Thyroid gland (tissue), 4 donors: ENCODE results near the gene RASSF7. TPM values are rescaled to one million over a fixed set of nuclear protein-coding genes. Genes with fewer than 3 reads are reported as not detected.

Source experiments
- DNase-seq, 2 donors: peaks; one replicate each; pipeline ENCODE4 v3.0.0-alpha.2; 2019
- H3K27ac ChIP-seq, 3 donors: fragments of 200-600 bp; sonication (generic); 1 replicate in 2 of 3; 2 replicates in 1 of 3; pipeline ENCODE4 v1.5.1; 2016 to 2019; ENCODE audit warnings: mild to moderate bottlenecking in 1 of 3, moderate library complexity in 1 of 3
- H3K27me3 ChIP-seq: fragments of 200-600 bp; sonication (generic); one replicate; pipeline ENCODE4 v1.5.1; 2019
- H3K36me3 ChIP-seq, 2 donors: fragments of 200-600 bp; sonication (generic); one replicate each; pipeline ENCODE4 v1.5.1; 2016 to 2019
- H3K4me1 ChIP-seq, 2 donors: fragments of 200-600 bp; sonication (generic); one replicate each; pipeline ENCODE4 v1.5.1; 2017 to 2019
- H3K4me3 ChIP-seq, 3 donors: fragments of 200-600 bp; sonication (generic); replicated peaks in 1 of 3; 1 replicate in 2 of 3; 2 replicates in 1 of 3; pipeline ENCODE4 v1.5.1; 2016; ENCODE audit warnings: mild to moderate bottlenecking in 1 of 3
- H3K9me3 ChIP-seq: fragments of 200-600 bp; sonication (generic); one replicate; pipeline ENCODE4 v1.5.1; 2017
- CTCF ChIP-seq, 6 experiments: fragments of 200-600 bp in 3 of 6; fragments of 450-650 bp in 3 of 6; sonication (generic) in 3 of 6; IDR thresholded peaks; one replicate each; pipeline ENCODE4 v1.5.1; 2016 to 2019; ENCODE audit warnings: antibody characterized with exemption in 6 of 6, mild to moderate bottlenecking in 2 of 6, inconsistent platforms in 1 of 6, moderate library complexity in 1 of 6
- POLR2A ChIP-seq, 2 donors: fragments of 450-650 bp; IDR thresholded peaks; one replicate each; pipeline ENCODE4 v1.6.1; 2017; ENCODE audit warnings: antibody characterized with exemption in 2 of 2, mild to moderate bottlenecking in 2 of 2, moderate library complexity in 1 of 2
- WGBS, 2 donors: methylation state at CpG; one replicate each; pipeline ENCODE4 v1.1.5; 2017; 5-methylcytosine and 5-hydroxymethylcytosine counted together
- intact Hi-C: fragments of 100-400 bp; cut with DNase I; formaldehyde crosslinking; loops from one replicate; pipeline ENCODE4 v1.15.1; 2023
- microRNA counts, 2 donors: library from miRNA; unstranded; fragments of <30 nt; microRNA quantifications; one replicate each; lab custom pipeline; 2016 to 2017
- microRNA-seq: library from miRNA; unstranded; fragments of <30 nt; microRNA quantifications from one replicate; pipeline ENCODE4, GENCODE V29; 2016
- small RNA-seq: library from RNA; depleted of rRNA; stranded (forward); fragments of <200 nt; gene quantifications from one replicate; pipeline ENCODE3, GENCODE V24; 2016
- total RNA-seq, 4 donors: library from RNA; depleted of rRNA; stranded (reverse); fragments of >200 nt; gene quantifications; one replicate each; pipeline ENCODE4 v1.2.3, GENCODE V29; 2016

RASSF7 gene
- total RNA-seq, 4 donors from 2014 or later = 18.6 to 60.0 (median 24.8) TPM

GRCh38 chr11:613369-613968 is 52.7 kb downstream of the RASSF7 start:
- no peak overlapping the region for H3K4me3 ChIP-seq
- H3K27me3 ChIP-seq = no peaks in the 10 kb centered on the region
- 60 to 79% methylated on average over 12 to 25 of the region's 36 CpGs for WGBS, 2 donors
- peak overlapping the region in 2 of 3 donors; percentile 73 to 94 for H3K27ac ChIP-seq
- no peaks in the 10 kb centered on the region for H3K9me3 ChIP-seq
- peak; percentile 52 to 68 for DNase-seq
- TF ChIP-seq CTCF (IDR thresholded peaks at IDR 0.05) (no peak), POLR2A (IDR thresholded peaks at IDR 0.05) (no peak)
- H3K4me1 ChIP-seq = peaks cover 22 to 27% of the 10 kb centered on the region in 2 donors
- intact Hi-C loops = loop anchor here (5.0 kb wide), 1 partner anchor 51 kb away; the partner anchor contains the start of genes LMNTD2 and RASSF7
- H3K36me3 ChIP-seq = peaks cover 41 to 50% of the 10 kb centered on the region in 2 donors

MicroRNAs within 50 kb of the gene (microRNA counts, 767-probe panel; counts per million panel counts)
- 0 counts per million in 2 donors for microRNA hsa-miR-210 (lab: Ali Mortazavi, UCI)

Small RNAs within 50 kb of the gene (microRNA-seq; reads per million reads assigned to microRNA genes)
- gene MIR210 = 26.3 reads per million, percentile 41 among the genes with 10 or more reads in this experiment

Small RNAs within 50 kb of the gene (small RNA-seq; reads per million reads assigned to genes)
- gene MIR210 = 0.56 reads per million

Other genes starting within 250 kb of the RASSF7 start
- gene IFITM1, start 246.9 kb upstream of the RASSF7 start, total RNA-seq = 100 to 1,000 TPM in 3 of 4 donors, 10 to 100 TPM in 1; 94.3 to 163 (median 103) TPM
- gene IFITM3, start 240.1 kb upstream of the RASSF7 start, total RNA-seq = 100 to 1,000 TPM; 140 to 300 (median 178) TPM
- gene B4GALNT4, start 191.5 kb upstream of the RASSF7 start, total RNA-seq = 1 to 10 TPM in 1 of 4 donors, under 1 TPM in 1, not detected in 2; 0.98 to 1.2 TPM
- 10 to 100 TPM; 30.4 to 58.4 (median 46.9) TPM for gene PKP3, start 166.8 kb upstream of the RASSF7 start, total RNA-seq
- 10 to 100 TPM; 46.0 to 69.6 (median 47.8) TPM for gene SIGIRR, start 146.0 kb upstream of the RASSF7 start, total RNA-seq
- 1 to 10 TPM; 3.7 to 6.4 (median 4.7) TPM for gene ANO9, start 119.0 kb upstream of the RASSF7 start, total RNA-seq
- gene PTDSS2, start 110.7 kb upstream of the RASSF7 start, total RNA-seq = 10 to 100 TPM; 40.8 to 69.9 (median 41.7) TPM
- 100 to 1,000 TPM; 191 to 259 (median 231) TPM for gene RNH1, start 53.7 kb upstream of the RASSF7 start, total RNA-seq
- gene HRAS, start 25.4 kb upstream of the RASSF7 start, total RNA-seq = 10 to 100 TPM; 16.9 to 41.3 (median 29.9) TPM
- 1 to 10 TPM; 1.7 to 2.6 (median 2.3) TPM for gene LRRC56, start 23.4 kb upstream of the RASSF7 start, total RNA-seq
- gene LMNTD2, start 232 bp upstream of the RASSF7 start, total RNA-seq = 1 to 10 TPM; 4.2 to 8.8 (median 6.6) TPM
- gene PHRF1, start 15.5 kb downstream of the RASSF7 start, total RNA-seq = 10 to 100 TPM; 18.3 to 31.0 (median 19.3) TPM
- 10 to 100 TPM; 15.4 to 42.4 (median 29.1) TPM for gene IRF7, start 55.0 kb downstream of the RASSF7 start, total RNA-seq
- not detected for gene CDHR5, start 64.0 kb downstream of the RASSF7 start, total RNA-seq
- not detected for gene SCT, start 66.2 kb downstream of the RASSF7 start, total RNA-seq
- under 1 TPM in 2 of 4 donors, not detected in 2; 0.88 to 0.89 TPM for gene DRD4, start 76.3 kb downstream of the RASSF7 start, total RNA-seq
- gene DEAF1, start 134.3 kb downstream of the RASSF7 start, total RNA-seq = 100 to 1,000 TPM in 1 of 4 donors, 10 to 100 TPM in 3; 61.8 to 103 (median 87.6) TPM
- 100 to 1,000 TPM in 1 of 4 donors, 10 to 100 TPM in 3; 57.3 to 103 (median 67.7) TPM for gene TMEM80, start 134.8 kb downstream of the RASSF7 start, total RNA-seq
- 100 to 1,000 TPM; 185 to 259 (median 195) TPM for gene EPS8L2, start 145.3 kb downstream of the RASSF7 start, total RNA-seq
- gene TALDO1, start 186.5 kb downstream of the RASSF7 start, total RNA-seq = 100 to 1,000 TPM; 300 to 965 (median 558) TPM
- 10 to 100 TPM; 27.4 to 47.6 (median 35.5) TPM for gene GATD1, start 216.5 kb downstream of the RASSF7 start, total RNA-seq
- gene CEND1, start 229.1 kb downstream of the RASSF7 start, total RNA-seq = under 1 TPM in 2 of 4 donors, not detected in 2; 0.44 to 0.45 TPM
- gene SLC25A22, start 237.3 kb downstream of the RASSF7 start, total RNA-seq = 10 to 100 TPM in 1 of 4 donors, 1 to 10 TPM in 3; 5.1 to 13.1 (median 7.8) TPM
- gene PIDD1, start 244.3 kb downstream of the RASSF7 start, total RNA-seq = 10 to 100 TPM; 11.9 to 33.2 (median 16.1) TPM
- gene RPLP2, start 249.0 kb downstream of the RASSF7 start, total RNA-seq = 100 to 1,000 TPM; 172 to 526 (median 290) TPM